ENCODE results near the gene METTL25.

DNA sequence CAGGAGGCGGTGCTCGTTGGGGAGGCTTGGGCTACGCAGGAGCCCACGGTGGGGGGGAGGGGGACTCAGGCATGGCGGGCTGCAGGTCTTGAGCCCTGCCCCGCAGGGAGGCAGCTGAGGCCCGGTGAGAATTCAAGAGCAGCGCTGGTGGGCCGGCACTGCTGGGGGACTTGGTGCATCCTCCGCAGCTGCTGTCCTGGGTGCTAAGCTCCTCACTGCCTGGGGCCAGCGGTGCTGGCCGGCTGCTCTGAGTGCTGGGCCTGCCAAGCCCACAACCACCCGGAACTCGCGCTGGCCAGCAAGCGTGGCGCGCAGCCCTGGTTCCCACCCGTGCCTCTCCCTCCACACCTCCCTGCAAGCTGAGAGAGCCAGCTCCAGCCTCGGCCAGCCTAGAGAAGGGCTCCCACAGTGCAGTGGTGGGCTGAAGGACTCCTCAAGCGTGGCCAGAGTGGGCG lies 3.2 kb downstream of the METTL25 start:
- TF ChIP-seq, protein P1, sequence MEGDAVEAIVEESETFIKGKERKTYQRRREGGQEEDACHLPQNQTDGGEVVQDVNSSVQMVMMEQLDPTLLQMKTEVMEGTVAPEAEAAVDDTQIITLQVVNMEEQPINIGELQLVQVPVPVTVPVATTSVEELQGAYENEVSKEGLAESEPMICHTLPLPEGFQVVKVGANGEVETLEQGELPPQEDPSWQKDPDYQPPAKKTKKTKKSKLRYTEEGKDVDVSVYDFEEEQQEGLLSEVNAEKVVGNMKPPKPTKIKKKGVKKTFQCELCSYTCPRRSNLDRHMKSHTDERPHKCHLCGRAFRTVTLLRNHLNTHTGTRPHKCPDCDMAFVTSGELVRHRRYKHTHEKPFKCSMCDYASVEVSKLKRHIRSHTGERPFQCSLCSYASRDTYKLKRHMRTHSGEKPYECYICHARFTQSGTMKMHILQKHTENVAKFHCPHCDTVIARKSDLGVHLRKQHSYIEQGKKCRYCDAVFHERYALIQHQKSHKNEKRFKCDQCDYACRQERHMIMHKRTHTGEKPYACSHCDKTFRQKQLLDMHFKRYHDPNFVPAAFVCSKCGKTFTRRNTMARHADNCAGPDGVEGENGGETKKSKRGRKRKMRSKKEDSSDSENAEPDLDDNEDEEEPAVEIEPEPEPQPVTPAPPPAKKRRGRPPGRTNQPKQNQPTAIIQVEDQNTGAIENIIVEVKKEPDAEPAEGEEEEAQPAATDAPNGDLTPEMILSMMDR (IDR thresholded peaks at IDR 0.05): no peak
- no peak for TF ChIP-seq POLR2A (IDR thresholded peaks at IDR 0.05)

Measured in adrenal gland (tissue), 5 donors.